H1 (cell line): ENCODE results near the gene GRK5.

Experiments used
- CHD2 ChIP-seq: IDR thresholded peaks from 2 replicates; pipeline ENCODE4 v1.6.1; 2012; ENCODE audit warnings: low read length, improper control_type of control experiment
- CHD7 ChIP-seq: fragments of 300-600 bp; sonication (generic); IDR thresholded peaks from 2 replicates; pipeline ENCODE4 v1.7.1; 2012; ENCODE audit warnings: low read length, moderate library complexity, mild to moderate bottlenecking, inconsistent platforms; ENCODE audit not compliant: insufficient replicate concordance
- NANOG ChIP-seq: IDR thresholded peaks from 2 replicates; pipeline ENCODE4 v1.6.1; 2011; ENCODE audit warnings: low read length, low read depth, mild to moderate bottlenecking, inconsistent platforms; ENCODE audit not compliant: insufficient read depth, poor library complexity, severe bottlenecking
- SAP30 ChIP-seq: fragments of 300-600 bp; sonication (generic); IDR thresholded peaks from 2 replicates; pipeline ENCODE4 v1.7.1; 2012; ENCODE audit warnings: low read length, moderate library complexity, mild to moderate bottlenecking, inconsistent platforms; ENCODE audit not compliant: insufficient read depth, insufficient replicate concordance
- SUZ12 ChIP-seq: fragments of 200-600 bp; sonication (generic); IDR thresholded peaks from 2 replicates; pipeline ENCODE4 v1.6.1; 2012; ENCODE audit warnings: mild to moderate bottlenecking, inconsistent platforms, low read length, moderate library complexity, mixed read lengths
- TAF1 ChIP-seq: IDR thresholded peaks from 2 replicates; pipeline ENCODE4 v1.6.1; 2011; ENCODE audit warnings: mild to moderate bottlenecking, low read depth, low read length
- ZNF274 ChIP-seq: IDR thresholded peaks from 2 replicates; pipeline ENCODE4 v1.7.0; 2012; ENCODE audit warnings: low read length, borderline replicate concordance; ENCODE audit errors: extremely low read depth
- TF ChIP-seq, protein P1 (sequence below), 3 experiments: IDR thresholded peaks; 1 replicate in 2 of 3; 2 replicates in 1 of 3; pipeline versions ENCODE4 v1.5.1 to v1.6.1; 2011; ENCODE audit warnings: low read length in 3 of 3, mild to moderate bottlenecking in 3 of 3, inconsistent platforms in 2 of 3, low read depth in 1 of 3, moderate library complexity in 1 of 3; ENCODE audit not compliant: insufficient read depth in 1 of 3; ENCODE audit errors: control extremely low read depth in 1 of 3

GRCh38 chr10:119162452-119163092, 44.8 kb upstream of the GRK5 start:
- TF ChIP-seq, protein P1, sequence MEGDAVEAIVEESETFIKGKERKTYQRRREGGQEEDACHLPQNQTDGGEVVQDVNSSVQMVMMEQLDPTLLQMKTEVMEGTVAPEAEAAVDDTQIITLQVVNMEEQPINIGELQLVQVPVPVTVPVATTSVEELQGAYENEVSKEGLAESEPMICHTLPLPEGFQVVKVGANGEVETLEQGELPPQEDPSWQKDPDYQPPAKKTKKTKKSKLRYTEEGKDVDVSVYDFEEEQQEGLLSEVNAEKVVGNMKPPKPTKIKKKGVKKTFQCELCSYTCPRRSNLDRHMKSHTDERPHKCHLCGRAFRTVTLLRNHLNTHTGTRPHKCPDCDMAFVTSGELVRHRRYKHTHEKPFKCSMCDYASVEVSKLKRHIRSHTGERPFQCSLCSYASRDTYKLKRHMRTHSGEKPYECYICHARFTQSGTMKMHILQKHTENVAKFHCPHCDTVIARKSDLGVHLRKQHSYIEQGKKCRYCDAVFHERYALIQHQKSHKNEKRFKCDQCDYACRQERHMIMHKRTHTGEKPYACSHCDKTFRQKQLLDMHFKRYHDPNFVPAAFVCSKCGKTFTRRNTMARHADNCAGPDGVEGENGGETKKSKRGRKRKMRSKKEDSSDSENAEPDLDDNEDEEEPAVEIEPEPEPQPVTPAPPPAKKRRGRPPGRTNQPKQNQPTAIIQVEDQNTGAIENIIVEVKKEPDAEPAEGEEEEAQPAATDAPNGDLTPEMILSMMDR (IDR thresholded peaks at IDR 0.05; ENCODE audit: control extremely low read depth in 1 of 3, insufficient read depth in 1 of 3, low read depth in 1 of 3, low read length in 3 of 3), result no peak
- TF ChIP-seq SUZ12, result no peak
- TF ChIP-seq CHD2, result no peak
- TF ChIP-seq ZNF274, result no peak
- TF ChIP-seq SAP30, result no peak
- TF ChIP-seq NANOG, result no peak
- TF ChIP-seq TAF1, result no peak
- no peak for TF ChIP-seq CHD7
